ENCODE results near the gene PITX2. TPM values are rescaled to one million over a fixed set of nuclear protein-coding genes. Genes with fewer than 3 reads are reported as not detected.

The PITX2 gene
- total RNA-seq, 1 experiment from 2014 or later: 0.77 TPM

DNA sequence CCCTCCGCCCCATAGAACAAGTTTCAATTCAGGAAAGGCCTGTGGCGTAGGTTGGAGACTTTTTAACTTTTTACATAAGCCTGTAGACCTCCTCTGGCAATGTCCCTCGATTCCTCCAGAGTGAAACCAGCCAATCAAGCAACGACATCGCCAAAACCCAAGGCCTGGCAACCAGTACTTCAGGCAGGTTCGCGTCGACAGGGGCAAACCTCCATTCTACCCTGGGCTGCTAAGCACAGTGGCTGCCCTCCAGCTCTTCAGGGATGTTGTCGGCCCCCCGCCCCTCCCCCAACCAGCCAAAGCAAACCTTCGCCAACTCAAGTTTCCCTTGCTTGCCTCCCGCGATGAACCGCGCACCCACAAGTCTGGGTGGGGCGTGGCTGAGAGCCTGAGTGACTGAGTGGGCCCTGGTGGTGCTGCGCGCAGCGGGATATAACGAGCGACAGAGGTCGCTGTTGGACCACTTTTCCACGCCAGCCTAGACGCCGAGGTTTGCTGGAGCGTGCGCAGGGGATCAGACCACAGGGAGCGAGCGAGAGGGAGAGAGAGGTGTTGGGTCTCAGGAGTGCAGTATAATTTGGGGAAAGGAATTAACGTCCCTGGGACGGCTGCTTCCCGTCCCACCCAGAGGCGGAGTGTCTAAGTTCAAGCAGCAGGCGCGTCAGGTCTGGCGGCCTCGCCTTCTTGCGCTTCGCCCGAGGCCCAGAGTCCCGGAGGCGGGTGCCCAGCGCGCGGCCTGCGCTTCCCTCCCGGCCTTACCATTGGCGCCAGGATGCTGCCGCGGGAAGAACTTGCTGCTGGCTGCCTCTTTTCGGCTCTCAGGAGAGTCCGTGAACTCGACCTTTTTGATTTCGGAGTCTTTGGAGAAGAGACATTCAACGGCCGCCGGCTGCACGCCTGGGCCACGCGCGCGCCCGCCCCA is 9.0 kb upstream of the PITX2 start:
- BruUV-seq (replicated peaks): no TSS peak
- CTCF ChIA-PET: interaction anchor here (0.6 to 1.6 kb wide), 6 partner anchors 27 to 1000 kb away, joined by 3 to 5 read pairs (median 3); no protein-coding TSS in a partner anchor
- Mint-ChIP-seq H3K27ac (ENCODE audit: low read depth, unreplicated experiment) (no peak overlapping the region), H3K4me3 (ENCODE audit: unreplicated experiment) (peak overlapping the region; percentile 73), H3K4me1 (ENCODE audit: insufficient read depth, unreplicated experiment) (peaks cover 7% of the 10 kb centered on the region), H3K9me3 (ENCODE audit: unreplicated experiment) (no peaks in the 10 kb centered on the region), H3K36me3 (ENCODE audit: insufficient read depth, unreplicated experiment) (no peaks in the 10 kb centered on the region), H3K27me3 (ENCODE audit: insufficient read depth, unreplicated experiment) (peaks cover 58% of the 10 kb centered on the region)
- DNase-seq (ENCODE audit: unreplicated experiment): peak; percentile 87
- POLR2A ChIA-PET: no interaction called here
- TF ChIP-seq, protein P1, sequence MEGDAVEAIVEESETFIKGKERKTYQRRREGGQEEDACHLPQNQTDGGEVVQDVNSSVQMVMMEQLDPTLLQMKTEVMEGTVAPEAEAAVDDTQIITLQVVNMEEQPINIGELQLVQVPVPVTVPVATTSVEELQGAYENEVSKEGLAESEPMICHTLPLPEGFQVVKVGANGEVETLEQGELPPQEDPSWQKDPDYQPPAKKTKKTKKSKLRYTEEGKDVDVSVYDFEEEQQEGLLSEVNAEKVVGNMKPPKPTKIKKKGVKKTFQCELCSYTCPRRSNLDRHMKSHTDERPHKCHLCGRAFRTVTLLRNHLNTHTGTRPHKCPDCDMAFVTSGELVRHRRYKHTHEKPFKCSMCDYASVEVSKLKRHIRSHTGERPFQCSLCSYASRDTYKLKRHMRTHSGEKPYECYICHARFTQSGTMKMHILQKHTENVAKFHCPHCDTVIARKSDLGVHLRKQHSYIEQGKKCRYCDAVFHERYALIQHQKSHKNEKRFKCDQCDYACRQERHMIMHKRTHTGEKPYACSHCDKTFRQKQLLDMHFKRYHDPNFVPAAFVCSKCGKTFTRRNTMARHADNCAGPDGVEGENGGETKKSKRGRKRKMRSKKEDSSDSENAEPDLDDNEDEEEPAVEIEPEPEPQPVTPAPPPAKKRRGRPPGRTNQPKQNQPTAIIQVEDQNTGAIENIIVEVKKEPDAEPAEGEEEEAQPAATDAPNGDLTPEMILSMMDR (IDR thresholded peaks at IDR 0.05; ENCODE audit: unreplicated experiment): peak; percentile 80
- intact Hi-C loops (cut with micrococcal nuclease): loop anchor here (1.0 to 10.0 kb wide), 5 partner anchors 327 to 1305 kb away; no protein-coding TSS in a partner anchor

DNA sequence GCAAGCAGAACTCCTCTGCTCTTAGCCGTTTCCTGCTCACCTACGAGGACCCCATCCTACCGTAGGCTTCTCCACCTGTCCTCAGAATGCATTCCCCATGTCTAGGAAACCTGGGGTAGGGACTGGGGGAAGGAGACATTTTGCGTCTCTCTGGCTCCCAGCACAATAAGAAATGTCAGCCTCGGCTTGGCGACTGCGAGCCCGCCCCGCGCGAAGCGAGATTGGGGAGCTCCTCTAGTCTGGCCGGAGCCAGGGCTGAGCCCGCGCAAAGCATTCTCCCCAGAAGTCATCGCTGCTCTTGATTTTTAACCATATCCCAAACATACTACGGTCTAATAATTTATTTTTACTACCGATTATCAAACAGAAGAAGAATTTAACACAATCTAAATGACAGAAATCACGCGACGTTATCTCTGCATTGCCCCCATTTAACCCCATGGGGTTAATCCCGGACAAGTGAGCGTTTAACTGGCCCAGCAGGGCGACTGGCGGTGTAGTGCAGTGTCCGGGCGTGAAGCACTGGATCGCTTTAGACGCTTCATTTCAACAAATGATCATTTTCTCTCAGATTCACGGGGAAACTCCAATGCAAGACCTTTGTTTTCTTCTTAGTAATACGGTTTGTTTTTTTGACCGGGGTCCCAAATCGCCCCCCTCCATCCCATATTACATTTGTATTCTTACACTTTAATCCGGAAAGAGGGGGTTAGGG is 8.0 kb upstream of the PITX2 start:
- BruUV-seq (replicated peaks): no TSS peak
- ChIA-PET POLR2A (no interaction called here), CTCF (interaction anchor here (0.6 kb wide), 3 partner anchors 28 to 1001 kb away, joined by 3 to 5 read pairs (median 3); no protein-coding TSS in a partner anchor)
- H3K9me3 Mint-ChIP-seq (ENCODE audit: unreplicated experiment): no peaks in the 10 kb centered on the region
- no peak overlapping the region for H3K27ac Mint-ChIP-seq (ENCODE audit: low read depth, unreplicated experiment)
- no peak for DNase-seq (ENCODE audit: unreplicated experiment)
- peaks cover 65% of the 10 kb centered on the region for H3K27me3 Mint-ChIP-seq (ENCODE audit: insufficient read depth, unreplicated experiment)
- intact Hi-C loops (cut with micrococcal nuclease): loop anchor here (5.0 to 10.0 kb wide), 3 partner anchors 341 to 1306 kb away; no protein-coding TSS in a partner anchor
- TF ChIP-seq, protein P1 (IDR thresholded peaks at IDR 0.05; ENCODE audit: unreplicated experiment): no peak
- H3K4me3 Mint-ChIP-seq (ENCODE audit: unreplicated experiment): no peak overlapping the region
- peaks cover 7% of the 10 kb centered on the region for H3K4me1 Mint-ChIP-seq (ENCODE audit: insufficient read depth, unreplicated experiment)
- H3K36me3 Mint-ChIP-seq (ENCODE audit: insufficient read depth, unreplicated experiment): no peaks in the 10 kb centered on the region

DNA sequence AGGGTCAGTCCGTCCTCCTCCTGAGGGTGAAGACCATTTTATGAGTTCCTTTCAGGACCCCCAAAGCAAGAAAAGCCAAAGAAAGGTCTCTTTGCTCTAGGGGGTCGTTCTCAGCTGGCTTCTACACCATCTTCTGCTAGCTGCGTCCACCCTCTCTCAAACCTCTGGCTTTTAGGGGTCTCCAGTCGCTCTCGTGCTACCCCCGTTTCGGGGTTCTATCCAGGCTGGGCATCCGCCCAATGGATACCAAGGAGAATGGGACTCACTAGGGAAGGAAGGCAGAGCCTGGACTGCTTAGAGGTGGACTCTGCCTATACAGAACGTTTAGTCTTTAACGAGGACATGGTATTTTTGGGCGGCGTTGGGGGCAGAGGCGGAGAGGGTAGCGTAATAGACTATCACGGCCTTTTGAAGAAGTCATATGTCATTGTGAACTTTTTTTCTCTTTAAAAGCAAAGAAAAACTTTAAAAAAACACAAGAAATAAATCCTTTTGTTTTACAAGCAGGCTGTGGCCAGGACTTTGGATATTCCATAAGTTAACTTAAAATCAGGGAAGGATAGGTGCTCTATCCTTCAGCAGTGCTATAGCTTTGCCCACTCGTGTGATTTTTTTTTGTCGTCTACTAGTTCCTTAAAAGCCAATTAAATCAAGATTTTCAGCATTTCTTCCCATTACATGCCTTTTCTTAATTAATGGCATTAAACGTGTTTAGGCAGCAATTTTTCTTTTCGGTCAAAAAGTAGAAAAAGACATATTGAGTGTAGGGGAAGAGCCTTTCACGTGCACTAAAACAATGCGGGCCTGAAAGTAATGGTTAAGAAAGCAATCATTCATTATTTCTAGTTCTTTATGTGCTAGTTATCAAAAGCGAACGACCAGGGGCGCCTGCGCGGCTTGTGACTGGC is 7.2 kb upstream of the PITX2 start:
- Mint-ChIP-seq H3K9me3 (ENCODE audit: unreplicated experiment) (no peaks in the 10 kb centered on the region), H3K4me1 (ENCODE audit: insufficient read depth, unreplicated experiment) (peaks cover 7% of the 10 kb centered on the region), H3K36me3 (ENCODE audit: insufficient read depth, unreplicated experiment) (no peaks in the 10 kb centered on the region), H3K27me3 (ENCODE audit: insufficient read depth, unreplicated experiment) (peaks cover 74% of the 10 kb centered on the region), H3K27ac (ENCODE audit: low read depth, unreplicated experiment) (no peak overlapping the region), H3K4me3 (ENCODE audit: unreplicated experiment) (no peak overlapping the region)
- no peak for DNase-seq (ENCODE audit: unreplicated experiment)
- BruUV-seq (replicated peaks): no TSS peak
- intact Hi-C loops (cut with micrococcal nuclease): loop anchor here (5.0 to 10.0 kb wide), 3 partner anchors 342 to 1307 kb away; no protein-coding TSS in a partner anchor
- CTCF ChIA-PET: interaction anchor here (0.7 kb wide), 2 partner anchors 99 to 278 kb away, joined by 3 to 4 read pairs; no protein-coding TSS in a partner anchor
- POLR2A ChIA-PET: no interaction called here
- TF ChIP-seq, protein P1 (IDR thresholded peaks at IDR 0.05; ENCODE audit: unreplicated experiment): no peak

Measured in MCF 10A (cell line).